PC-9 (cell line): Measurements from ENCODE around the gene TTC22. TPM values are rescaled to one million over a fixed set of nuclear protein-coding genes. Genes with fewer than 3 reads are reported as not detected.

Source experiments
- BruUV-seq: library from RNA; stranded (reverse); fragments of 400-500 nt; replicated peaks from 2 replicates; lab custom pipeline; 2021; lab: Mats Ljungman, UMichigan
- CTCF ChIA-PET: fragments of 300-600 bp; sonication (Branson Sonifier 250); formaldehyde crosslinking; loops from one replicate; lab custom pipeline; 2022; ENCODE audit warnings: antibody characterized with exemption; lab: Charles Lee
- POLR2A ChIA-PET: fragments of 300-600 bp; sonication (Branson Sonifier 250); formaldehyde crosslinking; loops from one replicate; lab custom pipeline; 2022; ENCODE audit warnings: antibody characterized with exemption; ENCODE audit not compliant: unreplicated experiment; lab: Charles Lee
- DNase-seq, 2 experiments: peaks; one replicate each; pipeline versions ENCODE4 v3.0.0 to v3.0.0-alpha.2; 2015 to 2022; ENCODE audit warnings: mixed read lengths in 1 of 2
- H2AFZ ChIP-seq: fragments of 200-600 bp; sonication (generic); 2 replicates; pipeline ENCODE4 v1.8.1; 2017; ENCODE audit warnings: antibody characterized with exemption
- H3F3A ChIP-seq: fragments of 200-600 bp; sonication (generic); 2 replicates; pipeline ENCODE4 v1.8.1; 2017; ENCODE audit warnings: antibody characterized with exemption, mild to moderate bottlenecking, low read depth; ENCODE audit not compliant: insufficient read depth
- H3K27ac ChIP-seq: fragments of 200-600 bp; sonication (generic); 2 replicates; pipeline ENCODE4 v1.6.1; 2016; ENCODE audit warnings: mixed run types
- H3K27me3 ChIP-seq: fragments of 200-600 bp; sonication (generic); 2 replicates; pipeline ENCODE4 v1.6.1; 2016; ENCODE audit warnings: low read depth, mixed run types; ENCODE audit not compliant: insufficient read depth
- H3K36me3 ChIP-seq: fragments of 200-600 bp; sonication (generic); 2 replicates; pipeline ENCODE4 v1.6.1; 2016; ENCODE audit warnings: low read depth, mixed run types
- H3K4me1 ChIP-seq: fragments of 200-600 bp; sonication (generic); replicated peaks from 2 replicates; pipeline ENCODE4 v1.6.1; 2016; ENCODE audit warnings: mixed run types; ENCODE audit not compliant: insufficient read depth
- H3K4me2 ChIP-seq: fragments of 200-600 bp; sonication (generic); 2 replicates; pipeline ENCODE4 v1.6.1; 2017; ENCODE audit warnings: mixed run types
- H3K4me3 ChIP-seq: fragments of 200-600 bp; sonication (generic); 2 replicates; pipeline ENCODE4 v1.6.1; 2016; ENCODE audit warnings: mixed run types
- H3K79me2 ChIP-seq: fragments of 200-600 bp; sonication (generic); 2 replicates; pipeline ENCODE4 v1.6.1; 2017; ENCODE audit warnings: low read depth, mixed run types
- H3K9me2 ChIP-seq: fragments of 200-600 bp; sonication (generic); 2 replicates; pipeline ENCODE4 v1.8.1; 2017; ENCODE audit warnings: mild to moderate bottlenecking; ENCODE audit not compliant: insufficient read depth
- H3K9me3 ChIP-seq: fragments of 200-600 bp; sonication (generic); 2 replicates; pipeline ENCODE4 v1.8.1; 2016; ENCODE audit warnings: low read depth; ENCODE audit not compliant: insufficient read depth
- H4K20me1 ChIP-seq: fragments of 200-600 bp; sonication (generic); 2 replicates; pipeline ENCODE4 v1.8.1; 2017; ENCODE audit not compliant: insufficient read depth
- CTCF ChIP-seq: fragments of 200-600 bp; sonication (generic); conservative IDR thresholded peaks from 2 replicates; pipeline ENCODE4 v1.6.1; 2017; ENCODE audit warnings: mixed run types, antibody characterized with exemption, mild to moderate bottlenecking, moderate library complexity
- EZH2 ChIP-seq: fragments of 200-600 bp; sonication (generic); IDR thresholded peaks from 2 replicates; pipeline ENCODE4 v1.8.0; 2017; ENCODE audit warnings: antibody characterized with exemption, low read depth
- intact Hi-C: fragments of 100-400 bp; cut with micrococcal nuclease; formaldehyde crosslinking; loops from one replicate; pipeline ENCODE4 v1.10.0; 2022; ENCODE audit not compliant: unreplicated experiment
- total RNA-seq: library from RNA; stranded (reverse); gene quantifications from 2 replicates; pipeline ENCODE4 v1.2.3, GENCODE V29; 2021

The TTC22 gene
- total RNA-seq, 1 experiment from 2014 or later: 26.3 TPM

DNA sequence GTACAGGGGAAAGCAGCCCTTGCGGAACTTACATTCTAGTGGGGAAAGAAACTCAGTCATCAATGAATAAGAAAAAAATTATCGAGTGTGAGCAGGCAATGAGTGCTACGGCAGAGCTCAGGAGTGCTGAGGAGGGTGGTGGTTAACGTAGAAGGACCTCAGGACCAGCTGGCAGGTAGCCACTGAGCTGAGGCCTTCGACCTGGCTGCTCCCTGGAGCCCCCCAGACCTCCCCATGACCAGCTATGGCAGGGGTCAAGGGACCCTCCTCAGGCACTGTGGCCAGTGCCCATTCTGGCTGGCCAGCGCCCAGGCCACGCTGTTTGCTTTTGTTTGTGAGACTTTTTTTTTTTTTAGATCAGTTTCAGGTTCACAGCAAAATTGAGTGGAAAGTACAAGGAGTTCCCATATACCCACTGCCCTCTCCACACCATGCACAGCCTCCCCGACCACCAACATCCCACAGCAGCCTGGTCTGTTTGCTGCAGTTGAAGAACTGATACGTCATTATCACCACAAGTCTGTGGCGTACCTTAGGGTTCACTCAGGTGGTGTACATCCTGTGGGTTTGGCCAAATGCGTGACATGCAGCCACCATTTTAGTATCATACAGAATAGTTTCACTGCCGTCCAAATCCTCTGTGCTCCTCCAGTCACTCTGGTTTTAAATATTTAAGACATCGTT is 11.8 kb upstream of the TTC22 start:
- peak in 1 of 2 experiments; percentile 32 for DNase-seq
- ChIA-PET POLR2A (no interaction called here), CTCF (interaction anchor here (0.7 kb wide), 1 partner anchor 114 kb away, joined by 5 read pairs; no protein-coding TSS in a partner anchor)
- Histone ChIP-seq H3K27ac (no peak overlapping the region), H3K4me3 (no peak overlapping the region), H3K4me1 (peaks cover 6% of the 10 kb centered on the region), H3K4me2 (no peak overlapping the region), H3K9me2 (no peaks in the 10 kb centered on the region), H4K20me1 (no peaks in the 10 kb centered on the region), H2AFZ (no peak overlapping the region), H3K36me3 (no peaks in the 10 kb centered on the region), H3K27me3 (no peaks in the 10 kb centered on the region), H3K79me2 (no peaks in the 10 kb centered on the region), H3F3A (no peaks in the 10 kb centered on the region), H3K9me3 (no peaks in the 10 kb centered on the region)
- TF ChIP-seq CTCF: no peak
- TF ChIP-seq EZH2: no peak
- BruUV-seq: no TSS peak
- intact Hi-C loops: loop anchor here (5.0 kb wide), 1 partner anchor 936 kb away; no protein-coding TSS in a partner anchor

DNA sequence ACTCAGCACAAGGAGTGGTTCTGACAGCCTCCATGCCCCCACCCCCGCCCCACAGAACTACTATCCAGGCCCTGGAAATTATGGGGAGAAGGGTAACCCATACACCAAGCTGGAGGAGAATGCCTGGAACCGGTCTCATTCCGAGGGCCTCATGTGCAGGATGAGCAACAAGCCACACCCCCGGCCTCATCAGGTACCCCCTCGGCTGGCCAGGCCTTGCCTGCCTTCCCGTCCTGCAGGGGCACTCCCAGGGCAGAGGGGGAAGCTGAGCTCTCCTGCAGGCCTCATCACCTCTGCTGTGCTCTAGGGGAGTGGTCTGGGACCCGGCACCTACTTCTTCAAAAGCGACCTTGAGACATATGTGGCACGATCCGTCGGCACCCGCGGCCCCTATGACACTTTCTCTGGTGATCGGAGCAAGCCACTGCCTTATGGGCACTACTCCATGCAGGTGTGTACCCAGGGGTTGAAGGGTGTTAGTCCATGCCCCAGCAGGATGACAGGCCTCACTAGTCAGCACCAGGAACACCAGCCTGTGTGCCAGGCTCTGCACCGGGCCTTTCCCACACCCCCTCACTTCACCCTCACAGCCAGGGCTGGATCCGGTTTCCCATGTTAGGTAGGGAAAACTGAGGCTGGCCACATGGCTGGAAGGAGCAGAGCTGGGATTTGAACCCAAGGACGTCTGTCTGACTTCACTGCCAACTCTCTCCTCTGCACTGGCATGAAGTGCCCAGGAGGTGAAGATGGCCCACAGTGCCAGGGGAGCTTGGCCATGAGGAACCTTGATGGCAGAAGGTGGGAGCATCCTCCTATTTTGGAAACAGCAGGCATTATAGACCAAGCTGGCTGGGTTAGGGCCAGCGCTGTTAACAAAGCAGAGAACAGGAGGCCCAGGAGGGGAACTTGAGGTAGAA is 10.9 kb upstream of the TTC22 start:
- POLR2A ChIA-PET: no interaction called here
- Histone ChIP-seq H3K4me1 (peaks cover 15% of the 10 kb centered on the region), H4K20me1 (no peaks in the 10 kb centered on the region), H3K4me3 (no peak overlapping the region), H3K27me3 (no peaks in the 10 kb centered on the region), H3K79me2 (no peaks in the 10 kb centered on the region), H3F3A (no peaks in the 10 kb centered on the region), H3K27ac (no peak overlapping the region), H3K36me3 (no peaks in the 10 kb centered on the region), H3K9me2 (no peaks in the 10 kb centered on the region), H3K9me3 (no peaks in the 10 kb centered on the region), H3K4me2 (no peak overlapping the region), H2AFZ (no peak overlapping the region)
- intact Hi-C loops: loop anchor here (2.0 to 5.0 kb wide), 2 partner anchors 323 to 935 kb away; no protein-coding TSS in a partner anchor
- peak in 1 of 2 experiments; percentile 32 for DNase-seq
- CTCF ChIA-PET: interaction anchor here (0.6 kb wide), 1 partner anchor 499 kb away, joined by 5 read pairs; no protein-coding TSS in a partner anchor
- BruUV-seq: no TSS peak
- TF ChIP-seq EZH2 (no peak), CTCF (no peak)

DNA sequence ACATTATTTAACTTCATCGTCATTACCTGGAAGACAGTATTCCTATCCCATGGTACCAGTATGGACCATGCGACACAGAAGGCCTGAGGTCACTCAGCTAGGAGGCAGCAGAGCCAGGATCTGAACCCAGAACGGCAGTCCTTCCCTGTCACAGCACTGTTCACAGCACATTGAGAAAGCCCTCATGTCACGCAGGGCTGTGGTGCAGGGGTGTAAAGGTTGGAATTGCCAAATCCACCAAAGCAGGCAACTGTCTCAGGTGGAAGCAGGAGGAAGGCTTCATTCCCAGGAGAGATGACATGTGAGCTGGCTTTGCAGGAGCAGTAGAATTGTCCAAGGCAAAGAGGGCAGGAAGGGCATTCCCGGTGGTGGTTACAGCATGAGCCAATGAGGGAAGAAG is 9.9 kb upstream of the TTC22 start:
- POLR2A ChIA-PET: no interaction called here
- intact Hi-C loops: loop anchor here (2.0 to 5.0 kb wide), 2 partner anchors 322 to 934 kb away; no protein-coding TSS in a partner anchor

More for the DNA sequence above, 9.9 kb upstream of the TTC22 start:
- Histone ChIP-seq H3K79me2 (no peaks in the 10 kb centered on the region), H4K20me1 (no peaks in the 10 kb centered on the region), H3K4me1 (peaks cover 19% of the 10 kb centered on the region), H3K4me2 (no peak overlapping the region), H3K36me3 (no peaks in the 10 kb centered on the region), H3K27ac (no peak overlapping the region), H3K9me3 (no peaks in the 10 kb centered on the region), H3F3A (no peaks in the 10 kb centered on the region), H3K9me2 (no peaks in the 10 kb centered on the region), H2AFZ (no peak overlapping the region), H3K4me3 (no peak overlapping the region), H3K27me3 (no peaks in the 10 kb centered on the region)
- TF ChIP-seq EZH2 (no peak), CTCF (no peak)
- BruUV-seq: no TSS peak
- peak in 1 of 2 experiments; percentile 30 for DNase-seq
- CTCF ChIA-PET: interaction anchor here (0.6 kb wide), 1 partner anchor 499 kb away, joined by 5 read pairs; no protein-coding TSS in a partner anchor
